ENCODE data around the gene EPHB2.

EPHB2 gene

DNA sequence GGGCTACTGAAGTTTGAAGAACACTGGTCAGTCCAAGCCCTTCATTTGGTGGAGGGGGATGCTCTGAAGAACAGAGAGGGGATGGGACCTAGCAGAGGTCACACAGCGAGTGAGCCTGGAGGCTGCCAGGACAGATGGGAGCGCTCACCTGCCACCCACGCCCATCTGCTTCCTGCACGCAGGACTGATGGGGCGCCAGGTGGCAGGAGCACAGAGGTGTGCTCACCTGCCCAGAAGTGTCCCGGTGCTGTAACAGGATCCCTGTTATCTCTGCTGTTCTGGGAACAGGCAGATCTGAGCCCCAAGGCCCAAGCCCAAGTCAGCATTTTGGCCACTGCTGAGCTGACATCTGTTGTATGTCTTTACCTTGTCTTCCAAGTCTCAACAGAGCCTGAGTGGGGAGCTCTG, 40.5 kb downstream of the EPHB2 start:
- DNase-seq (no peak), ATAC-seq (no peak)

DNA sequence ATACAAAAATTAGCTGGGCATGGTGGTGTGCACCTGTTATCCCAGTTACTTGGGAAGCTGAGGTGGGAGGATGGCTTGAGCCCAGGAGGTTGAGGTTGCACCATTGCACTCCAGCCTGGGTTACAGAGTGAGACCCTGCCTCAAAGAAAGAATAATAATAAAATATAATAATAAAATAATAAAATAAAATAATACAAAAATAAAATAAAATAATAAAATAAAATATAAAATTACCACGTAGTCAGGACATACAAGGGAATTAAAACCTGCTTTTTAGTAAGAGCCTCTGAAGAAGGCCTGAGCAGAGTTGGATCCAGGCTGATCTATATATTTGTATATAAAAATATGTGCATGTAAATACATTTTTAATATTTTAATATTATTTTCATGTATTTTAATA, 41.7 kb downstream of the EPHB2 start:
- DNase-seq (no peak), ATAC-seq (no peak)

GRCh38 chr1:22753481-22753971, 42.9 kb downstream of the EPHB2 start:
- DNase-seq, result no peak

DNA sequence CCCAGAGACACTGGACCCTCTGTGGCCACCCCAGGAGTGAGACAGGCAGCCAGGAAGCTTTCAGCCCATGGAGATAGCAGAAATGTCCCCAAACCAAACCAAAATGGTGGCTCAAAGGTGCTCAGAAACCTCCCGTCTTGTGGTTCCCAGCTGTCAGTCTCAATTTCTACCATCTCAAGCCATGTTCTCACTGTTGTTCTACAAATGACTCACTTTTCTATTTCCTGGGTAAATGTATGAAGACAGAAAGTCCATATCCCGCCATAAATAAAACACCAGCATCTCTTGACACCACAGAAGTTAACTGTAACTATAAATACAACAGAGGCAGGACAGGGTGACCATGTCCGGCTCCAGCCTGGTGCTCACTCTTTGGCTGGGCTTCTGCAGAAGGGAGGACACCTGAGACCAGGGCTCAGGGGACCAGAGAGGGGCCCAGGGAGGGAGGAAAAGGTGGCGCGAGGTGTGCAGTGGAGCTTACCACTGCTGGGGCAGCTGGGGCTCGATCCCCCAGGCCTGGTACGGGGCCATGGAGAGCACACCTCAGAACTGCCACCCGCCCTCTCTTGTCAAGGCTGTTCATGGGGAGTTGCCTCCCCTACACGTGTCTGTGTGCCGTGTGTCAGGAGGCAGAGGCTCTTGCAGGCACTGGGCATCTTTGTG, 43.6 kb downstream of the EPHB2 start:
- ATAC-seq (no peak), DNase-seq (no peak)

More at GRCh38 chr1:22753481-22753971, 42.9 kb downstream of the EPHB2 start:
- no peak for ATAC-seq

DNA sequence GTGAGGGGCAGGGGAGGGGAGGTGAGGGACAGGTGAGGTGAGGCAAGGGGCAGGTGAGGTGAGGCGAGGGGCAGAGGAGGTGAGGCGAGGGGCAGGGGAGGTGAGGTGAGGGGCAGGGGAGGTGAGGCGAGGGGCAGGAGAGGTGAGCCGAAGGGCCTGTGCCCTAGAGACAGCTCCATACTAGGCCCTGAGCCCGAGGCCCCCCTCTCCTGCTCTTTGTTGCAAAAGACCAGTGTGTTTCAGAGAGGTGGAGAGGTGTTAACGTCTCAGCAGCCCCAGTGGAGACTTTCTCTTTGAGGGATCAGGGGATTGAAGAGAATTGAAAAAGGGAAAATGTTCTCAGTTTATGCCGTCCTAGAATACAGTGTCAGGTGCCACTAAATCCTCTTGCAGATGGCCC, 44.2 kb downstream of the EPHB2 start:
- no peak for ATAC-seq
- no peak for DNase-seq

- no peak for ATAC-seq
Observed at GRCh38 chr1:22755641-22756040, 45.0 kb downstream of the EPHB2 start.

GRCh38 chr1:22756125-22756735, 45.6 kb downstream of the EPHB2 start:
- ATAC-seq (no peak), DNase-seq (no peak)

More at GRCh38 chr1:22755641-22756040, 45.0 kb downstream of the EPHB2 start:
- DNase-seq, result no peak

DNA sequence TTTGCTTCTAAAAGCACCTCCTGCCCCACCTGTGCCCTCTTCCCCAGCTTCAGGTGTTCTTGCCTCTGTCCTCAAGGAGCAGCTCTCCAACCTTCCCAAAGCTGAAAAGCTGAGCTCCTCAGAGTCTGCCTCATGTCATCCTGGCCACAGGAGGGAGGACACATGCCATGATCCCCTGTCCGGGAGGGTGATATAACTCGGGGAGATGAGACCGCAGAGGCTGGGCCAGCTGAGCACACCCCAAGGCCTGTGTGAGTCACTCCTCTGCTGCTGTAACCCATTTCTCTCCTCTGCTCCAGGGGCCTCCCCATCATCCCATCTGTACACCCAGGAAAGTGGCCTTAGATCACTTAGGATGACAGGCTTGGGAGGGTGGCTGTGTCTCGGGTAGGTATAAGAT, 49.8 kb downstream of the EPHB2 start:
- ATAC-seq (no peak), DNase-seq (no peak)

DNA sequence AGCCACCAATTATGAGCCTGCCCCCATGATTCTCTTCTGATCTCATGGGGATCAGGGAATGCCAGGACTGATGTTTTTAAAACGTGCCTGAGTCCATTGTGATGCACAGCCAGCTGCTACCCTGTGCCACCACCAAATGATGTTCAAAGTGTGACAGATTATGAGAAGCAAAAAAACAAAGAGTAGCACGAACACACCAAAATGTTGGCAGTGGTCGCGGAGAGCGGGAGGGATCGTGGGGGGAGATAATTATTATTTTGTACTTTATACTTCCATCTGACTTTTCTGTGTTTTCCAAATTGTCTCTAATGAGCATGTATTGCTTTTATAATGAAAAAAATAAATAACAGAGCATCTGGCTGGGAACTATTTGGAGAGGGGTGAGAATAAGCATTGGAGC, 50.5 kb downstream of the EPHB2 start:
- no peak for ATAC-seq
- DNase-seq, result no peak

- ATAC-seq (no peak), DNase-seq (no peak)
Observed at GRCh38 chr1:22761821-22762220, 51.2 kb downstream of the EPHB2 start.

DNA sequence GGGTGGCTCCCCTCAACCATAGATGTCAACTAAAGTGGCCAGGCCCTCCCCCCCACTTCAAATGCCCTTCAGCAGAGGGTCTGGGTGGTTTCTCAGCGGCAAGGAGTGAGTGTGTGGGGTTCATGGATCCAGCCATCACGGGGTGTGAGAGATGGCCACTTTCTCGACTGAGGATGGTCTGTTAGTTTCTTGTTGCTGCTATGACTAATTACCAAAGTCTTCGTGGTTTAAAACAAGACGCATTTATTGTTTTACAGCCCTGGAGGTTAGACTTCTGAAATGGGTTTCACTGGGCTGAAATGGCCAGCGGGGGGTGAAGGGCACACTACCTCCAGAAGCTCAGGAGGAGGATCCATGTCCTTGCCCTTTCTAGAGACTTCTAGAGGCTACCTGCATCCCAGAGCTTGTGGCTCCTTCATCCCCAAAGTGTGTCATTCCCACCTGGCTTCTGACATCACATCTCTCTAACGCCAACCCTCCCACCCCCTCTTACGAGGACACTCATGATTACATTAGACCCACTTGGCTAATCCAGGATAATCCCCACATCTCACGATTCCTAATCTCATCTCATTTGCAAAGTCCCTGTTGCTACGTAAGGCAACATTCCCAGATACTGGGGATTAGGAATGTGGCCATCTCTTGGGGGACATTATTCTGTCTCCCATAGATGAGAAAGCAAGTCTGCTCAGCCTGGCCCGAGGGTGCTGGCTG, 53.0 kb downstream of the EPHB2 start:
- ATAC-seq (no peak), DNase-seq (no peak)

DNA sequence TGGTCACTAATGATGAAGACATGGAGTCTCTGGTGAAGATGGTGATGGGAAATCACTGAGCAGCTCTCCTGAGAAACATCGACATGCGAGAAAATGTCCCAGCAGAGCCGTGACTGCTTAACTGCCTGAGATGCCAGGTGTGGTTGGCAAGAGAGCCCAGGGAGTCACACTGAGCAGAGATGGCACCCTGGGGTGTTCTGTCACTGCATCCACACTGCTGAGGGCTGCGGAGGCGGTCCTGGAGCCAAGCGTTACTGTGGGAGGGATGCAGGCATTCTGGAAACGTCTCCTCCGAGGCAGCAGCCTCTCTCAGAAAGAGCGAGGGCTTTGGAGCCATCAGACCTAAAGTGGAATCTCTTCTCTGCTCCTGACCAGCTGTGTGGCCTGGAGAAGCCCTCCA, 57.2 kb downstream of the EPHB2 start:
- DNase-seq (no peak), ATAC-seq (no peak)

DNA sequence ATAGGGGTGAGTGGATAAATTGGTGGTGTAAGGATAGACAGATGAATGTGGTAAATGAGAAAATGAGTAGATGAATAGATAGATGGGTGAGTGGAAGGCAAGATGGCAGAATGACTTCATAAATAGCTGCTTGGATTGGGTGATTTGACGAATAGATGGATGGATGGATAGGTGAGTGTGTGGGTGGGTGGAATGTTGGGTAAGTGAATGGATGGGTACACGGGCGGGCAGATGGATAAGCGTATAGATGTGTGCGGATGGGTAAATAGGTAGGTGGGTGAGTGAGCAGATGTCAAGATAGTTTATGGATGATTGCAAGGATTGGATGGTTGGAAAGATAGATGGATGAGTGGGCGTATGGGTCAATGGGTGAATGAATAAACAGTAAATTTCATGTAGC, 59.3 kb downstream of the EPHB2 start:
- no peak for DNase-seq
- no peak for ATAC-seq

DNA sequence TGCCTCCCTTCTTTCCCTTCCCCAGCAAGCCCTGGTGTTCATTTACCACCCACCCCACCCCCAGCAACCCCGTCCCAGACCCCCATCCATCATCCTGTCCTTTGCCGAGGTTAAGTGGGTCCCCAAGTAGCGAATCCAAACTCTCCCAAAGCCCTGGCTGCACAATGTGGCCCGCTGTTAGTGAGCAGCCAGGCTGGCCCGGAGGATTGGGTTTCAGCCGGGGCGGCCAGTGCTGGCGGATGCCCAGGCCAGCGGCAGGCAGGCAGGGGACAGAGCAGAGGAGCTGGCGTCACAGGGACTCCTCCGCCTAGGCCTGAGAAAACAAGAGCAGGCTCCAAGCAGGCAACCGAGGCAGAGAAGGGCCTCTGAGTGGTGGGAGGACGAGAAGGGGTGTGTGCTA, 61.4 kb downstream of the EPHB2 start:
- no peak for ATAC-seq
- no peak for DNase-seq

- no peak for ATAC-seq
- no peak for DNase-seq
Observed at GRCh38 chr1:22773981-22774832, 63.6 kb downstream of the EPHB2 start.

GRCh38 chr1:22774833-22775182, 64.2 kb downstream of the EPHB2 start:
- no peak for ATAC-seq
- DNase-seq, result no peak

DNA sequence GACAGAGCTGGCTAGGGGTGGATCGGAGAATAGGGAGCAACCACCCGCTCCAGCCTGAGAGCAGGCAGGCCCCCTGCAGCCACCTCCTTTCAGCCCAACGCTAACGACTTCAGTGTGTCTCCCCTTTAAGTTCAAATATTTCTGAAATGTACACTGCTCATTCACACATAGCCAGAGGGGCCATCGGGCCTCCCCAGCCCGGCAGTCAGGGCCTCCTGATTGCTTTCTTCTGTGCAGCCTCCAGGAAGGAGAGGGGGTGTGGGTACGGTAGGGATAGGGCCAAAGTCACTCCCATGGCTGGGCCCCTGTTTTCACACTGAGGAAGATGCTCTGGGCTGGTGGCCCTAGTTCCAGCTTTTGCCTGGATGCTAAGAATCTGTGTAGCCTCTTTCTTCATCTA, 64.8 kb downstream of the EPHB2 start:
- no peak for DNase-seq
- ATAC-seq, result no peak

DNA sequence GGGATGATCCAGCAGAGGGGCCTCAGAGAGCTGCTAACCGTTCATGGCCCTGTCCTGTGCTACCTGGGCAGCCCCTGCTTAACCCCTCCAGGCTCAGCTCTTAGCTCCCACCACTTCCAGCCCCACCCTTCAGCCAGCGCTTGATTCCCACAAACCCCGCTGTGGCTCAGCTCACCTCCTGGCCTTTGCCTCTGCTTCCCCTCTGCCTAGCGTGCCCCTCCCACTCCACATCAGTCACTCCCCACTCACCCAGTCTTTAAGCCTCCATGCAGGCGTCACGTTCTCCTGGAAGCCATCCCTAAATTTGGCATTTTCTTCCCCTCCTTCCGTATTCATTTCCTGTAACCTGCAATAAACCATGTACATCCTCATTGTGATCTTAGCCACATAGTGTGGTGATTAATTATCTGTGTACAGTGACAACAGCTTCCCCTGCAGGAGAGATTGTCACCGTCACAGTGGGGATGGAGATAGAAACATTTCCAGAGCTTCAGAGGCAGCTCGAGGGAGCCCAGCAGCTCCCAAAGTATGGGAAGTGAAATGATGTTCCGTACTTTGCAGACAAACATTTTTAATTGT, 65.5 kb downstream of the EPHB2 start:
- ATAC-seq (no peak), DNase-seq (no peak)

- no peak for DNase-seq
- ATAC-seq, result no peak
Observed at GRCh38 chr1:22777388-22778057, 66.9 kb downstream of the EPHB2 start.

- ATAC-seq, result no peak
- DNase-seq, result no peak
Observed at GRCh38 chr1:22778408-22778807, 67.8 kb downstream of the EPHB2 start.

DNA sequence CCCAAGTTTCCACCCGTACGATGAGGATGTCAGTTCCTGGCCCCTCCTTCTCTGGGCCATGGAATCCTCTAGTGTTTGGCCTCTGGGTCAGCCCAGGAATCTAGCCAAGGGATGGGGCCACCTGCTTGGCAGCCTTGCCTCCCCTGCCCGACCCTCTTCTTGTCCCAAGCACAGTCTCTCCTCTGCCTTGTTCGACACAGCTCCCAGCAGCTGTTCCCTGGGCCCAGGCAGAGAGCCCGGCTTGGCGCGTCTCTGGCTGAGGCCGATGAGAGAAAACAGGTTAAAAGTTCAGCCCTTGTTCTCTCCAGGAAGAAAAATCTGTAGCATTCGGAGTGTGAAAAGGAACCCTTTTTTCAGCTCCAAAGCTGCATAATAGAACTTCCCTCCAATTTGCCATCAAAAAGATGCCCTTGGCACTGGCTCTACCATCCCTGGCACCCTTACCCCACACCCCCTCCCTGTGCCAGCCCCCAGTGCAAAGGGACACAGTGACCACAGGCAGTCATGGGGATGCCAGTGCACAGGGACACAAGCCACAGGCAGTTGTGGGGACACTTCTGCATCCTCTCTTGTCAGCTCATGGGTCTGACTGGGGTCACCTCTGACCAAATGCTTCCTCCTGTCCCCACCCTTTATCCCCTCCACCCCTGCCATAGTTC, 68.4 kb downstream of the EPHB2 start:
- DNase-seq, result no peak

More for the DNA sequence above, 68.4 kb downstream of the EPHB2 start:
- no peak for ATAC-seq
